Raji (cell line): Measurements from ENCODE around the gene CD3D.

Experiments used
- POLR2A ChIP-seq: IDR thresholded peaks from 2 replicates; pipeline ENCODE4 v1.6.1; 2011; ENCODE audit warnings: low read depth, low read length, control low read depth; ENCODE audit not compliant: insufficient read depth

CD3D gene

DNA sequence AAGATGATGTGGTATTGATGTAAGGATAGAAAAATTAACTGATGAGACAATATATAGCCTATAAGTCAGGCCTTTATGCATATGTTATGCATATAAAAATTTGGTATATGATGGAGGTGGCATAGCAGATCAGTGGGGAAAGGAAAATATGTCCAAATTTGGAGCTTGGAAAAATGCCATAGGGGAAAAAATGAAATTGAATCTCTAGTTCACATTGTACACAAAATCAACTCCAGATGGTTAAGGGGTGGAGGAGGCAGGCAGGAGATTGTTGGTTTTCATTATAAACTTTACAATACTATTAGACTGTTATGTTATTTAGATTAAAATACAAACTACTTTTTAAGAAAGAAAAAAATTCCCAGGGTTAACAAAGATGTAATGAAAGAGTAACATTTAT lies 53.1 kb downstream of the CD3D start:
- no peak for TF ChIP-seq POLR2A
